ENCODE results near the gene SMYD3.
"Not testable (repeated sequence)": the region's sequence is repeated elsewhere in the genome, so short reads cannot be mapped to it uniquely, and the experiment has no call there.

The SMYD3 gene

DNA sequence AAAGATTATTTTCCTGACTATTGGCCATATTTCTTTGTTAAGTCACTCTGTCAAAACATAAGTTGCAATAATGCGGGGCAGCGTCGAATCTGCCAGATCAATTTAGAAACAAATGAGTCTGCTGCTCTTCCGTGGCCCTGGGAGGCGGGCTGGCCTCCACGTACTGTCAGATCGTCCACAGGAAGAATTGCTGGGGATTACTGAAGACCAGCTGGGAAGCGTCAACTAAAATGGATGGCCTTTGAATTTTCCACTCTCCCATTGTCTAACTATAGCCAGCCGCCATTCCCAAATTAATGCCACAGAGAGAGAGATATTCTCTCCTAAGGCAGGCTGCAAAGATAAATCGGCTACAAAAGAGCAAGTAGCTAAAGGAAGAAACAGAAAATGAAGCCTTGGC lies 560.2 kb downstream of the SMYD3 start:
- Histone ChIP-seq H2BK120ac (ENCODE audit: low read depth, low read length) (no peak overlapping the region), H3K4me1 (ENCODE audit: control insufficient read depth, insufficient read depth, low read depth, low read length) (peaks cover 1% of the 10 kb centered on the region), H3K4ac (ENCODE audit: low read depth in 1 of 2, low read length in 2 of 2) (no peak overlapping the region), H3K4me3 (ENCODE audit: insufficient read depth in 1 of 2, low read depth in 1 of 2, low read length in 2 of 2) (no peak overlapping the region), H2AK5ac (ENCODE audit: low read length, severe bottlenecking) (no peak overlapping the region), H3K27me3 (ENCODE audit: control insufficient read depth in 1 of 2, insufficient read depth in 1 of 2, low read length in 2 of 2) (no peaks in the 10 kb centered on the region), H3K4me2 (ENCODE audit: low read length, poor library complexity, severe bottlenecking) (no peak overlapping the region), H2BK5ac (ENCODE audit: low read depth, low read length, poor library complexity, severe bottlenecking) (no peak overlapping the region), H3K79me1 (replicated peaks; ENCODE audit: low read length, poor library complexity, severe bottlenecking) (peaks cover 14% of the 10 kb centered on the region), H3K9me3 (ENCODE audit: control insufficient read depth, low read length) (no peaks in the 10 kb centered on the region), H2BK15ac (ENCODE audit: low read depth, poor library complexity, severe bottlenecking) (peak overlapping the region; percentile 52), H3K9ac (ENCODE audit: low read length) (no peak overlapping the region), H3K14ac (ENCODE audit: low read length in 2 of 2) (no peak overlapping the region), H3K27ac (ENCODE audit: low read length, poor library complexity, severe bottlenecking) (no peak overlapping the region), H3K18ac (ENCODE audit: low read depth in 1 of 2, low read length in 2 of 2) (peak overlapping the region in 1 of 2 experiments; percentile 79), H4K91ac (ENCODE audit: low read length) (no peak overlapping the region), H3K36me3 (ENCODE audit: control insufficient read depth in 1 of 2, insufficient read depth in 2 of 2, low read depth in 1 of 2, low read length in 2 of 2) (peaks cover 0 to 3% of the 10 kb centered on the region in 2 experiments), H3K23ac (ENCODE audit: low read length in 2 of 2) (no peak overlapping the region), H4K8ac (ENCODE audit: low read length) (peak overlapping the region; percentile 91), H2BK12ac (ENCODE audit: low read length in 2 of 2) (peak overlapping the region in 1 of 2 experiments; percentile 47), H2AFZ (ENCODE audit: low read depth, low read length) (peak overlapping the region; percentile 57)
- 48% methylated on average over 10 of the region's 10 CpGs for WGBS
- peak; percentile 43 for DNase-seq

DNA sequence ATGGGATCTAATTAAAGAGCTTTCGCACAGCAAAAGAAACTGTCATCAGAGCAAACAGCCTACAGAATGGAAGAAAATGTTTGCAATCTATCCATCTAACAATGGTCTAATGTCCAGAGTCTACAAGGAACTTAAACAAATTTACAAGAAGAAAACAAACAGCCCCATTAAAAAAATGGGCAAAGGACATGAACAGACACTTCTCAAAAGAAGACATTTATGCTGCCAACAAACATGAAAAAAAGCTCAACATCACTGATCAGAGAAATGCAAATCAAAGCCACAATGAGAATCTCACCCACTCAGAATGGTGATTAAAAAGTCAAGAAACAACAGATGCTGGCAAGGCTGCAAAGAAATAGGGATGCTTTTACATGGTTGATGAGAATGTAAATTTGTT lies 561.9 kb downstream of the SMYD3 start:
- H3K23ac ChIP-seq (ENCODE audit: low read length in 2 of 2), result not testable (repeated sequence)

DNA sequence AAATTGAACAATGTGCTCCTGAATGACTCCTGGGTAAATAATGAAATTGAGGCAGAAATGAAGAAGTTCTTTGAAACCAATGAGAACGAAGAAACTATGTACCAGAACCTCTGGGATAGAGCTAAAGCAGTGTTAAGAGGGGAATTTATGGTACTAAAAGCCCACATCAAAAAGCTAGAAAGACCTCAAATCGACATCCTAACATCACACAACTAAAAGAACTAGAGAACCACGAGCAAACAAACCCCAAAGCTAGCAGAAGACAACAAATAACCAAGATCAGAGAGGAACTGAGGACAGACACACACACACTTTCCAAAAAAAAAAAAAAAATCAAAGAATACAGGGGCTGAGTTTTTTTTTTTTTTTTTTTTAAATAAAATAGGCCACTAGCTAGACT lies 564.2 kb downstream of the SMYD3 start:
- Histone ChIP-seq H2BK12ac (ENCODE audit: low read length in 2 of 2) (no peak overlapping the region), H3K14ac (ENCODE audit: low read length in 2 of 2) (no peak overlapping the region), H3K4me3 (ENCODE audit: insufficient read depth in 1 of 2, low read depth in 1 of 2, low read length in 2 of 2) (no peak overlapping the region), H2BK15ac (ENCODE audit: low read depth, poor library complexity, severe bottlenecking) (no peak overlapping the region), H3K27ac (ENCODE audit: low read length, poor library complexity, severe bottlenecking) (no peak overlapping the region), H3K36me3 (ENCODE audit: control insufficient read depth in 1 of 2, insufficient read depth in 2 of 2, low read depth in 1 of 2, low read length in 2 of 2) (no peaks in the 10 kb centered on the region), H3K27me3 (ENCODE audit: control insufficient read depth in 1 of 2, insufficient read depth in 1 of 2, low read length in 2 of 2) (no peaks in the 10 kb centered on the region), H3K18ac (ENCODE audit: low read depth in 1 of 2, low read length in 2 of 2) (no peak overlapping the region), H4K8ac (ENCODE audit: low read length) (no peak overlapping the region), H3K23ac (ENCODE audit: low read length in 2 of 2) (no peak overlapping the region), H3K9me3 (ENCODE audit: control insufficient read depth, low read length) (no peaks in the 10 kb centered on the region), H3K79me1 (replicated peaks; ENCODE audit: low read length, poor library complexity, severe bottlenecking) (peaks cover 9% of the 10 kb centered on the region), H4K91ac (ENCODE audit: low read length) (no peak overlapping the region), H2AFZ (ENCODE audit: low read depth, low read length) (no peak overlapping the region), H2AK5ac (ENCODE audit: low read length, severe bottlenecking) (no peak overlapping the region), H3K4ac (ENCODE audit: low read depth in 1 of 2, low read length in 2 of 2) (no peak overlapping the region), H3K4me2 (ENCODE audit: low read length, poor library complexity, severe bottlenecking) (no peak overlapping the region), H3K9ac (ENCODE audit: low read length) (no peak overlapping the region), H2BK120ac (ENCODE audit: low read depth, low read length) (no peak overlapping the region), H3K4me1 (ENCODE audit: control insufficient read depth, insufficient read depth, low read depth, low read length) (no peaks in the 10 kb centered on the region), H2BK5ac (ENCODE audit: low read depth, low read length, poor library complexity, severe bottlenecking) (no peak overlapping the region)
- DNase-seq, result no peak
- WGBS, result no CpG with 5 or more reads among the region's 3 CpGs

More for the DNA sequence above, 561.9 kb downstream of the SMYD3 start:
- 100% methylated on average over 1 of the region's 1 CpG for WGBS
- DNase-seq; H4K91ac ChIP-seq (ENCODE audit: low read length); H3K36me3 ChIP-seq (ENCODE audit: control insufficient read depth in 1 of 2, insufficient read depth in 2 of 2, low read depth in 1 of 2, low read length in 2 of 2); H3K4ac ChIP-seq (ENCODE audit: low read depth in 1 of 2, low read length in 2 of 2); H3K9ac ChIP-seq (ENCODE audit: low read length); H4K8ac ChIP-seq (ENCODE audit: low read length); H2BK12ac ChIP-seq (ENCODE audit: low read length in 2 of 2); H3K9me3 ChIP-seq (ENCODE audit: control insufficient read depth, low read length); H2AFZ ChIP-seq (ENCODE audit: low read depth, low read length); H2BK120ac ChIP-seq (ENCODE audit: low read depth, low read length); H3K27ac ChIP-seq (ENCODE audit: low read length, poor library complexity, severe bottlenecking); H2BK15ac ChIP-seq (ENCODE audit: low read depth, poor library complexity, severe bottlenecking); H2BK5ac ChIP-seq (ENCODE audit: low read depth, low read length, poor library complexity, severe bottlenecking); H3K18ac ChIP-seq (ENCODE audit: low read depth in 1 of 2, low read length in 2 of 2); H3K14ac ChIP-seq (ENCODE audit: low read length in 2 of 2); H2AK5ac ChIP-seq (ENCODE audit: low read length, severe bottlenecking); H3K4me2 ChIP-seq (ENCODE audit: low read length, poor library complexity, severe bottlenecking); H3K4me1 ChIP-seq (ENCODE audit: control insufficient read depth, insufficient read depth, low read depth, low read length); H3K27me3 ChIP-seq (ENCODE audit: control insufficient read depth in 1 of 2, insufficient read depth in 1 of 2, low read length in 2 of 2); H3K4me3 ChIP-seq (ENCODE audit: insufficient read depth in 1 of 2, low read depth in 1 of 2, low read length in 2 of 2): not testable (repeated sequence)
- H3K79me1 ChIP-seq (replicated peaks; ENCODE audit: low read length, poor library complexity, severe bottlenecking), result peaks cover 14% of the 10 kb centered on the region

DNA sequence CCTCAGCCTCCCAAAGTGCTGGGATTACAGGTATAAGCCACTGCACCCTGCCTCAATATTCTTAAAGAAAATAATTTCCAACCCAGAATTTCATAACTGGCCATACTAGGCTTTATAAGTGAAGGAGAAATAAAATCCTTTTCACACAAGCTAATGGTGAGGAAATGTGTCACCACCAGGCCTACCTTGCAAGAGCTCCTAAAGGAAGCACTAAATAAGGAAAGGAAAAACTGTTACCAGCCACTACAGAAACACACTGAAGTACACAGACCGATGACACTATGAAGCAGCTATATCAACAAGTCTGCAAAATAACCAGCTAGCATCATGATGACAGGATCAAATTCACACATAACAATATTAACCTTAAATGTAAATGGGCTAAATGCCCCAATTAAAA lies 565.3 kb downstream of the SMYD3 start:
- DNase-seq; H2BK15ac ChIP-seq (ENCODE audit: low read depth, poor library complexity, severe bottlenecking); H2AK5ac ChIP-seq (ENCODE audit: low read length, severe bottlenecking); H3K79me1 ChIP-seq (replicated peaks; ENCODE audit: low read length, poor library complexity, severe bottlenecking); H2AFZ ChIP-seq (ENCODE audit: low read depth, low read length); H2BK12ac ChIP-seq (ENCODE audit: low read length in 2 of 2); H3K4me1 ChIP-seq (ENCODE audit: control insufficient read depth, insufficient read depth, low read depth, low read length); H3K9me3 ChIP-seq (ENCODE audit: control insufficient read depth, low read length); H2BK5ac ChIP-seq (ENCODE audit: low read depth, low read length, poor library complexity, severe bottlenecking); H3K18ac ChIP-seq (ENCODE audit: low read depth in 1 of 2, low read length in 2 of 2); H3K4ac ChIP-seq (ENCODE audit: low read depth in 1 of 2, low read length in 2 of 2); H3K14ac ChIP-seq (ENCODE audit: low read length in 2 of 2); H4K91ac ChIP-seq (ENCODE audit: low read length); H3K27ac ChIP-seq (ENCODE audit: low read length, poor library complexity, severe bottlenecking); H3K9ac ChIP-seq (ENCODE audit: low read length); H4K8ac ChIP-seq (ENCODE audit: low read length); H3K4me2 ChIP-seq (ENCODE audit: low read length, poor library complexity, severe bottlenecking); H3K27me3 ChIP-seq (ENCODE audit: control insufficient read depth in 1 of 2, insufficient read depth in 1 of 2, low read length in 2 of 2); H3K4me3 ChIP-seq (ENCODE audit: insufficient read depth in 1 of 2, low read depth in 1 of 2, low read length in 2 of 2); H3K23ac ChIP-seq (ENCODE audit: low read length in 2 of 2); H2BK120ac ChIP-seq (ENCODE audit: low read depth, low read length); H3K36me3 ChIP-seq (ENCODE audit: control insufficient read depth in 1 of 2, insufficient read depth in 2 of 2, low read depth in 1 of 2, low read length in 2 of 2): not testable (repeated sequence)
- WGBS, result 71% methylated on average over 1 of the region's 1 CpG
